GM12872 (cell line): ENCODE results near the gene POLR3C.

Experiments
- TF ChIP-seq, protein P1 (sequence below): IDR thresholded peaks from 3 replicates; pipeline ENCODE4 v1.5.1; 2011; ENCODE audit warnings: low read depth, mild to moderate bottlenecking, low read length, moderate library complexity; ENCODE audit not compliant: insufficient read depth

POLR3C gene, protein sequence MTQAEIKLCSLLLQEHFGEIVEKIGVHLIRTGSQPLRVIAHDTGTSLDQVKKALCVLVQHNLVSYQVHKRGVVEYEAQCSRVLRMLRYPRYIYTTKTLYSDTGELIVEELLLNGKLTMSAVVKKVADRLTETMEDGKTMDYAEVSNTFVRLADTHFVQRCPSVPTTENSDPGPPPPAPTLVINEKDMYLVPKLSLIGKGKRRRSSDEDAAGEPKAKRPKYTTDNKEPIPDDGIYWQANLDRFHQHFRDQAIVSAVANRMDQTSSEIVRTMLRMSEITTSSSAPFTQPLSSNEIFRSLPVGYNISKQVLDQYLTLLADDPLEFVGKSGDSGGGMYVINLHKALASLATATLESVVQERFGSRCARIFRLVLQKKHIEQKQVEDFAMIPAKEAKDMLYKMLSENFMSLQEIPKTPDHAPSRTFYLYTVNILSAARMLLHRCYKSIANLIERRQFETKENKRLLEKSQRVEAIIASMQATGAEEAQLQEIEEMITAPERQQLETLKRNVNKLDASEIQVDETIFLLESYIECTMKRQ

GRCh38 chr1:145823565-145824498 is at the start of gene POLR3C, which contains the start of gene RNF115:
TSS of gene POLR3C (plus strand) at chr1:145824200. CDS start at chr1:145825777, 1,577 bp downstream.
TSS of gene RNF115 (minus strand) at chr1:145824095. CDS start at chr1:145823873, 222 bp downstream.
- TF ChIP-seq, protein P1, sequence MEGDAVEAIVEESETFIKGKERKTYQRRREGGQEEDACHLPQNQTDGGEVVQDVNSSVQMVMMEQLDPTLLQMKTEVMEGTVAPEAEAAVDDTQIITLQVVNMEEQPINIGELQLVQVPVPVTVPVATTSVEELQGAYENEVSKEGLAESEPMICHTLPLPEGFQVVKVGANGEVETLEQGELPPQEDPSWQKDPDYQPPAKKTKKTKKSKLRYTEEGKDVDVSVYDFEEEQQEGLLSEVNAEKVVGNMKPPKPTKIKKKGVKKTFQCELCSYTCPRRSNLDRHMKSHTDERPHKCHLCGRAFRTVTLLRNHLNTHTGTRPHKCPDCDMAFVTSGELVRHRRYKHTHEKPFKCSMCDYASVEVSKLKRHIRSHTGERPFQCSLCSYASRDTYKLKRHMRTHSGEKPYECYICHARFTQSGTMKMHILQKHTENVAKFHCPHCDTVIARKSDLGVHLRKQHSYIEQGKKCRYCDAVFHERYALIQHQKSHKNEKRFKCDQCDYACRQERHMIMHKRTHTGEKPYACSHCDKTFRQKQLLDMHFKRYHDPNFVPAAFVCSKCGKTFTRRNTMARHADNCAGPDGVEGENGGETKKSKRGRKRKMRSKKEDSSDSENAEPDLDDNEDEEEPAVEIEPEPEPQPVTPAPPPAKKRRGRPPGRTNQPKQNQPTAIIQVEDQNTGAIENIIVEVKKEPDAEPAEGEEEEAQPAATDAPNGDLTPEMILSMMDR: no peak

- TF ChIP-seq, protein P1: no peak
These were observed 46.4 kb upstream of the POLR3C start for GRCh38 chr1:145777357-145778145.

DNA sequence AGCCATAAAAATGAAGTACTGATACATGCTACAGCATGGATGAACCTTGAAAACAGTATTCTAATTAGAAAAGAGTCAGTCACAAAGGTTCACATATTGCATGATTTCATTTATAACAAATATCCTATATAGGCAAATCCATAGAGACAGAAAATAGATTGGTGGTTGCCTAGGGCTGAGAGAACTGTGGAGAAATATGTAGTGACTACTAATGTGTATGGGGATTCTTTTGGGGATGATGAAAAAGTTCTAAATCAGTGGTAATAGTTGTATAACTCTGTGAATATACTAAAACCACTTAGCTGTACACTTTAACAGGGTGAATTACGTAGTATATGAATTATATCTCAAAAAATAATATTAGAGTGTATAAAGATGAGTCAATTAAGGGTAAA is 45.9 kb upstream of the POLR3C start:
- TF ChIP-seq, protein P1: no peak

DNA sequence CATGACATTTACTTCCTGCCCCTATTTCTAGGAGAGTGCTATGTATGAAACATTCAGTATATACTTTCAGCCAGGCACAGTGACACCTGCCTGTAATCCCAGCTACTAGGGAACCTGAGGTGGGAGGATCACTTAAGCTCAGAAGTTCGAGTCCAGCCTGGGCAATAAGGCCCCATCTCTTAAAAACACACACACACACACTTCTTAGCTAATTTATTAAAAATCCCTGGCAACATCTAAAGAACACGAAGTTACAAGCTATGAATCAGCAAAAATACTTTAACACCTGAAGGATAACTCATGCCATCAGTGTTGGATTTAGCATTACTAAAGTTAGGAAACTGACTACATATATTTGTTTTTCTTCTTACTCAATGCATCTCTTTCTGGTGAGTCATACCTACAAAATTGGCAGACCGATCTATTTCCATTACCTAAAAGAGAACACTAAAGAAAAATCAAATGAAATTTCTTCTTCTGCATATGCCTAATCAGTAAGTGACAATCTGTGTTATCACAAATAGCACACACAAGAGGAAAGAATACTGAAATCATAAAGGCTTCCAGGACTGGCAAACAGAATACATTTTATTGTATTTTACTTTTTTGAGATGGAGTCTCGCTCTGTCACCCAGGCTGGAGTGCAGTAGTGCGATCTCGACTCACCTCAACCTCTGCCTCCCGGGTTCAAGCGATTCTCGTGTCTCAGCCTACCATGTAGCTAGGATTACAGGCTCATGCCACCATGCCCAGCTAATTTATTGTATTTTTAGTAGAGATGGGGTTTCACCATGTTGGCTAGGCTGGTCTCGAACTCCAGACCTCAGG is 41.5 kb upstream of the POLR3C start:
- TF ChIP-seq, protein P1: no peak

GRCh38 chr1:145784409-145784808 is 39.6 kb upstream of the POLR3C start:
- TF ChIP-seq, protein P1: no peak

DNA sequence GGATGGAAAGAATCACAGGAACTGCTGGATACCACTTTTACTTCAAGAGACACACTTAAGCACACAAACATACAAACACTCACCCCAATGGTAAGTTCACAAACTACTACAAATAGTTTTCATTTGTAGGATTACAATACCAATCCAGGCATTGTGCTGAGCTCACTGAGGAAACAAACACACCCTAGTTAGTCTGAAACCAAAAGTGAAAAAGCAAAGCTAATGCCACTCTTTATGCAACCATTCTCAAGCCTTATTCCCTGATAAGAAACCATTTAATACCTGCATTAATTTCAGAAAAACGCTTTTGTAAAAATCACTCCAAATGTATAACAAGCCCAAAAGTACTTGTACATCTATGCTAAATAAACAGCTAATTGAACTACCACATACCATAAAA is 38.5 kb upstream of the POLR3C start:
- TF ChIP-seq, protein P1: no peak
